Skeletal muscle cell (primary cell): ENCODE data around the gene PRKCA.
"Not testable (repeated sequence)": the region's sequence is repeated elsewhere in the genome, so short reads cannot be mapped to it uniquely, and the experiment has no call there.

ENCODE experiments used
- DNase-seq: peaks from one replicate; pipeline ENCODE4 v3.0.0-alpha.2; 2010; ENCODE audit warnings: low read depth
- H3K4me3 ChIP-seq: 2 replicates; pipeline ENCODE4 v1.5.1; 2011; ENCODE audit warnings: low read depth, mild to moderate bottlenecking, control low read depth, low read length, moderate library complexity

The PRKCA gene

GRCh38 chr17:66317629-66318028 lies 15.2 kb downstream of the PRKCA start:
- no peak for DNase-seq
- H3K4me3 ChIP-seq: no peak overlapping the region

GRCh38 chr17:66319226-66319625 lies 16.8 kb downstream of the PRKCA start:
- no peak overlapping the region for H3K4me3 ChIP-seq
- DNase-seq: no peak

- no peak for DNase-seq
- H3K4me3 ChIP-seq: no peak overlapping the region
Measured at GRCh38 chr17:66322764-66323163, 20.4 kb downstream of the PRKCA start.

GRCh38 chr17:66324381-66325004 lies 22.1 kb downstream of the PRKCA start:
- not testable (repeated sequence) for H3K4me3 ChIP-seq, DNase-seq

GRCh38 chr17:66326476-66327047 lies 24.1 kb downstream of the PRKCA start:
- no peak for DNase-seq
- H3K4me3 ChIP-seq: no peak overlapping the region

- DNase-seq: no peak
Measured at GRCh38 chr17:66330646-66331037, 28.2 kb downstream of the PRKCA start.

GRCh38 chr17:66331038-66331816 lies 28.8 kb downstream of the PRKCA start:
- H3K4me3 ChIP-seq: no peak overlapping the region
- DNase-seq: no peak

More at GRCh38 chr17:66330646-66331037, 28.2 kb downstream of the PRKCA start:
- H3K4me3 ChIP-seq: no peak overlapping the region

GRCh38 chr17:66335797-66336196 lies 33.4 kb downstream of the PRKCA start:
- no peak for DNase-seq
- H3K4me3 ChIP-seq: no peak overlapping the region

- no peak for DNase-seq
- no peak overlapping the region for H3K4me3 ChIP-seq
Measured at GRCh38 chr17:66337268-66337667, 34.9 kb downstream of the PRKCA start.

GRCh38 chr17:66337866-66338485 lies 35.6 kb downstream of the PRKCA start:
- H3K4me3 ChIP-seq: no peak overlapping the region
- DNase-seq: no peak

GRCh38 chr17:66338937-66339336 lies 36.5 kb downstream of the PRKCA start:
- H3K4me3 ChIP-seq: no peak overlapping the region
- DNase-seq: no peak

- H3K4me3 ChIP-seq: no peak overlapping the region
- DNase-seq: no peak
Measured at GRCh38 chr17:66339561-66339960, 37.1 kb downstream of the PRKCA start.

- DNase-seq: no peak
- H3K4me3 ChIP-seq: no peak overlapping the region
Measured at GRCh38 chr17:66340720-66341119, 38.3 kb downstream of the PRKCA start.

GRCh38 chr17:66341462-66341861 lies 39.0 kb downstream of the PRKCA start:
- DNase-seq: no peak
- no peak overlapping the region for H3K4me3 ChIP-seq

GRCh38 chr17:66342263-66342662 lies 39.9 kb downstream of the PRKCA start:
- H3K4me3 ChIP-seq, DNase-seq: not testable (repeated sequence)

GRCh38 chr17:66343531-66344078 lies 41.2 kb downstream of the PRKCA start:
- H3K4me3 ChIP-seq: no peak overlapping the region
- no peak for DNase-seq

GRCh38 chr17:66344473-66344872 lies 42.1 kb downstream of the PRKCA start:
- H3K4me3 ChIP-seq: no peak overlapping the region
- no peak for DNase-seq

- H3K4me3 ChIP-seq: no peak overlapping the region
- DNase-seq: no peak
Measured at GRCh38 chr17:66345264-66345663, 42.9 kb downstream of the PRKCA start.

- not testable (repeated sequence) for H3K4me3 ChIP-seq, DNase-seq
Measured at GRCh38 chr17:66345949-66346638, 43.7 kb downstream of the PRKCA start.
